ENCODE results near the gene CDKN2AIPNL. TPM values are rescaled to one million over a fixed set of nuclear protein-coding genes. Genes with fewer than 3 reads are reported as not detected.
A peak's percentile ranks its signal among the peaks of the same experiment; 100 is the strongest.

CDKN2AIPNL gene
- 21.1 and 23.7 TPM in 2 replicates for polyA plus RNA-seq (2013)

GRCh38 chr5:134411546-134412266 is at the start of gene CDKN2AIPNL:
TSS of gene CDKN2AIPNL (minus strand) at chr5:134411881. CDS start at chr5:134411854, 27 bp downstream.
- peak within 1 kb of the TSS; percentile 72 for H3K4me2 ChIP-seq (ENCODE audit: low read length)
- H3K36me3 ChIP-seq (ENCODE audit: control insufficient read depth in 1 of 2, insufficient read depth in 2 of 2, low read length in 2 of 2), result no peaks in the 10 kb centered on the region
- H3K27ac ChIP-seq (ENCODE audit: low read depth, low read length), result peak within 1 kb of the TSS; percentile 19
- peak within 1 kb of the TSS; percentile 48 for H2BK12ac ChIP-seq (ENCODE audit: low read length)
- peak within 1 kb of the TSS; percentile 41 for H3K9ac ChIP-seq (ENCODE audit: low read length)
- peaks cover 6% of the 10 kb centered on the region for H3K79me2 ChIP-seq (ENCODE audit: control insufficient read depth, insufficient read depth, low read length, poor library complexity)
- peak within 1 kb of the TSS; percentile 88 for H3K18ac ChIP-seq (ENCODE audit: low read length)
- peak within 1 kb of the TSS; percentile 98 for H4K12ac ChIP-seq (ENCODE audit: low read depth, low read length)
- H2BK5ac ChIP-seq (ENCODE audit: low read depth, low read length, poor library complexity), result peak within 1 kb of the TSS; percentile 8
- no CpG with 5 or more reads among the region's 61 CpGs for WGBS (ENCODE audit: extremely low coverage, insufficient coverage, insufficient read length)
- peak within 1 kb of the TSS; percentile 87 for H3K4me3 ChIP-seq (ENCODE audit: low read depth, low read length)
- peaks cover 9% of the 10 kb centered on the region for H3K79me1 ChIP-seq (ENCODE audit: low read length)
- peak within 1 kb of the TSS; percentile 67 for H4K91ac ChIP-seq (ENCODE audit: low read depth, low read length)
- H3K27me3 ChIP-seq (ENCODE audit: insufficient read depth, low read length), result no peaks in the 10 kb centered on the region
- peak within 1 kb of the TSS; percentile 94 for H2AK5ac ChIP-seq (ENCODE audit: low read length)
- H4K8ac ChIP-seq (ENCODE audit: low read depth, low read length), result peak within 1 kb of the TSS; percentile 90
- peak within 1 kb of the TSS; percentile 96 for H3K4ac ChIP-seq (ENCODE audit: low read depth, low read length)
- H2AFZ ChIP-seq (ENCODE audit: insufficient read depth, low read length, poor library complexity), result peak within 1 kb of the TSS; percentile 66
- H3K23ac ChIP-seq (ENCODE audit: low read length), result no peak within 1 kb of the TSS
- peak within 1 kb of the TSS; percentile 60 for H2BK120ac ChIP-seq (ENCODE audit: insufficient read depth, low read length, poor library complexity)
- peak within 1 kb of the TSS; percentile 94 for H3K14ac ChIP-seq (ENCODE audit: low read length)
- H3K9me3 ChIP-seq (ENCODE audit: insufficient read depth, low read depth, low read length), result no peaks in the 10 kb centered on the region
- DNase-seq, result peak; percentile 74 to 80
- H3K4me1 ChIP-seq (ENCODE audit: control insufficient read depth in 1 of 2, insufficient read depth in 2 of 2, low read length in 2 of 2), result peaks cover 7 to 10% of the 10 kb centered on the region in 2 experiments

GRCh38 chr5:134460551-134460950 is 48.9 kb upstream of the CDKN2AIPNL start:
- H3K18ac ChIP-seq (ENCODE audit: low read length), result no peak overlapping the region
- WGBS (ENCODE audit: extremely low coverage, insufficient coverage, insufficient read length), result no CpG with 5 or more reads among the region's 8 CpGs
- DNase-seq, result no peak

GRCh38 chr5:134459491-134459890 is 47.8 kb upstream of the CDKN2AIPNL start:
- Histone ChIP-seq H3K14ac (ENCODE audit: low read length) (no peak overlapping the region), H3K79me2 (ENCODE audit: control insufficient read depth, insufficient read depth, low read length, poor library complexity) (no peaks in the 10 kb centered on the region), H3K4me2 (ENCODE audit: low read length) (no peak overlapping the region), H3K23ac (ENCODE audit: low read length) (no peak overlapping the region), H2BK5ac (ENCODE audit: low read depth, low read length, poor library complexity) (no peak overlapping the region), H2BK120ac (ENCODE audit: insufficient read depth, low read length, poor library complexity) (no peak overlapping the region), H4K91ac (ENCODE audit: low read depth, low read length) (no peak overlapping the region), H3K9ac (ENCODE audit: low read length) (no peak overlapping the region), H3K27ac (ENCODE audit: low read depth, low read length) (no peak overlapping the region), H3K4me1 (ENCODE audit: control insufficient read depth in 1 of 2, insufficient read depth in 2 of 2, low read length in 2 of 2) (no peaks in the 10 kb centered on the region), H3K4ac (ENCODE audit: low read depth, low read length) (no peak overlapping the region), H3K18ac (ENCODE audit: low read length) (no peak overlapping the region), H2AK5ac (ENCODE audit: low read length) (no peak overlapping the region), H3K79me1 (ENCODE audit: low read length) (no peaks in the 10 kb centered on the region), H3K36me3 (ENCODE audit: control insufficient read depth in 1 of 2, insufficient read depth in 2 of 2, low read length in 2 of 2) (no peaks in the 10 kb centered on the region), H3K9me3 (ENCODE audit: insufficient read depth, low read depth, low read length) (peaks cover 4% of the 10 kb centered on the region), H4K8ac (ENCODE audit: low read depth, low read length) (no peak overlapping the region), H4K12ac (ENCODE audit: low read depth, low read length) (no peak overlapping the region), H2BK12ac (ENCODE audit: low read length) (no peak overlapping the region), H2AFZ (ENCODE audit: insufficient read depth, low read length, poor library complexity) (no peak overlapping the region), H3K27me3 (ENCODE audit: insufficient read depth, low read length) (no peaks in the 10 kb centered on the region), H3K4me3 (ENCODE audit: low read depth, low read length) (no peak overlapping the region)
- no peak for DNase-seq
- WGBS (ENCODE audit: extremely low coverage, insufficient coverage, insufficient read length), result no CpG with 5 or more reads among the region's 1 CpG

More at GRCh38 chr5:134460551-134460950, 48.9 kb upstream of the CDKN2AIPNL start:
- H4K91ac ChIP-seq (ENCODE audit: low read depth, low read length), result no peak overlapping the region
- peaks cover 3% of the 10 kb centered on the region for H3K79me1 ChIP-seq (ENCODE audit: low read length)
- no peak overlapping the region for H2AFZ ChIP-seq (ENCODE audit: insufficient read depth, low read length, poor library complexity)
- H4K12ac ChIP-seq (ENCODE audit: low read depth, low read length), result no peak overlapping the region
- no peaks in the 10 kb centered on the region for H3K79me2 ChIP-seq (ENCODE audit: control insufficient read depth, insufficient read depth, low read length, poor library complexity)
- no peak overlapping the region for H3K23ac ChIP-seq (ENCODE audit: low read length)
- H2BK5ac ChIP-seq (ENCODE audit: low read depth, low read length, poor library complexity), result no peak overlapping the region
- H3K4me2 ChIP-seq (ENCODE audit: low read length), result no peak overlapping the region
- peaks cover 4% of the 10 kb centered on the region for H3K9me3 ChIP-seq (ENCODE audit: insufficient read depth, low read depth, low read length)
- no peak overlapping the region for H4K8ac ChIP-seq (ENCODE audit: low read depth, low read length)
- H3K27ac ChIP-seq (ENCODE audit: low read depth, low read length), result no peak overlapping the region
- H3K36me3 ChIP-seq (ENCODE audit: control insufficient read depth in 1 of 2, insufficient read depth in 2 of 2, low read length in 2 of 2), result no peaks in the 10 kb centered on the region
- no peak overlapping the region for H3K4me3 ChIP-seq (ENCODE audit: low read depth, low read length)
- no peak overlapping the region for H2BK12ac ChIP-seq (ENCODE audit: low read length)
- H3K9ac ChIP-seq (ENCODE audit: low read length), result no peak overlapping the region
- no peak overlapping the region for H3K4ac ChIP-seq (ENCODE audit: low read depth, low read length)
- H3K4me1 ChIP-seq (ENCODE audit: control insufficient read depth in 1 of 2, insufficient read depth in 2 of 2, low read length in 2 of 2), result peaks cover 0 to 2% of the 10 kb centered on the region in 2 experiments
- H2BK120ac ChIP-seq (ENCODE audit: insufficient read depth, low read length, poor library complexity), result no peak overlapping the region
- no peaks in the 10 kb centered on the region for H3K27me3 ChIP-seq (ENCODE audit: insufficient read depth, low read length)
- no peak overlapping the region for H2AK5ac ChIP-seq (ENCODE audit: low read length)
- no peak overlapping the region for H3K14ac ChIP-seq (ENCODE audit: low read length)

- H3K4me1 ChIP-seq (ENCODE audit: control insufficient read depth in 1 of 2, insufficient read depth in 2 of 2, low read length in 2 of 2), result no peaks in the 10 kb centered on the region
- no peak overlapping the region for H3K4me2 ChIP-seq (ENCODE audit: low read length)
- H3K14ac ChIP-seq (ENCODE audit: low read length), result no peak overlapping the region
- H3K18ac ChIP-seq (ENCODE audit: low read length), result no peak overlapping the region
- H4K8ac ChIP-seq (ENCODE audit: low read depth, low read length), result no peak overlapping the region
- no peaks in the 10 kb centered on the region for H3K36me3 ChIP-seq (ENCODE audit: control insufficient read depth in 1 of 2, insufficient read depth in 2 of 2, low read length in 2 of 2)
- no peak overlapping the region for H2AFZ ChIP-seq (ENCODE audit: insufficient read depth, low read length, poor library complexity)
- no peak overlapping the region for H3K23ac ChIP-seq (ENCODE audit: low read length)
- no CpG with 5 or more reads among the region's 8 CpGs for WGBS (ENCODE audit: extremely low coverage, insufficient coverage, insufficient read length)
- H2AK5ac ChIP-seq (ENCODE audit: low read length), result no peak overlapping the region
- peaks cover 4% of the 10 kb centered on the region for H3K9me3 ChIP-seq (ENCODE audit: insufficient read depth, low read depth, low read length)
- no peak overlapping the region for H4K91ac ChIP-seq (ENCODE audit: low read depth, low read length)
- no peak overlapping the region for H3K4me3 ChIP-seq (ENCODE audit: low read depth, low read length)
- H3K27ac ChIP-seq (ENCODE audit: low read depth, low read length), result no peak overlapping the region
- no peak for DNase-seq
- H2BK5ac ChIP-seq (ENCODE audit: low read depth, low read length, poor library complexity), result no peak overlapping the region
- no peak overlapping the region for H2BK120ac ChIP-seq (ENCODE audit: insufficient read depth, low read length, poor library complexity)
- no peaks in the 10 kb centered on the region for H3K27me3 ChIP-seq (ENCODE audit: insufficient read depth, low read length)
- H4K12ac ChIP-seq (ENCODE audit: low read depth, low read length), result no peak overlapping the region
- no peak overlapping the region for H3K9ac ChIP-seq (ENCODE audit: low read length)
- H2BK12ac ChIP-seq (ENCODE audit: low read length), result no peak overlapping the region
- no peaks in the 10 kb centered on the region for H3K79me1 ChIP-seq (ENCODE audit: low read length)
- no peaks in the 10 kb centered on the region for H3K79me2 ChIP-seq (ENCODE audit: control insufficient read depth, insufficient read depth, low read length, poor library complexity)
- H3K4ac ChIP-seq (ENCODE audit: low read depth, low read length), result no peak overlapping the region
These were observed 47.3 kb upstream of the CDKN2AIPNL start for GRCh38 chr5:134459010-134459403.

Measured in trophoblast cell (in vitro differentiated cells and primary cell).